WERI-Rb-1 (cell line): ENCODE measurements around the gene GHSR.

Experiments used
- DNase-seq: peaks from one replicate; pipeline ENCODE4 v3.0.0-alpha.2; 2020
- H3K27ac ChIP-seq: fragments of 250-450 bp; sonication (Bioruptor Pico); 2 replicates; pipeline ENCODE4 v1.5.1; 2020; ENCODE audit warnings: mild to moderate bottlenecking, moderate library complexity
- H3K27me3 ChIP-seq: fragments of 250-450 bp; sonication (Bioruptor Pico); 2 replicates; pipeline ENCODE4 v1.5.1; 2021; ENCODE audit warnings: mild to moderate bottlenecking, low read depth, moderate library complexity; ENCODE audit not compliant: insufficient read depth, severe bottlenecking
- H3K36me3 ChIP-seq: fragments of 250-450 bp; sonication (Bioruptor Pico); 2 replicates; pipeline ENCODE4 v1.5.1; 2020; ENCODE audit warnings: mild to moderate bottlenecking, moderate library complexity
- H3K4me3 ChIP-seq: 2 replicates; pipeline ENCODE4 v1.5.1; 2011; ENCODE audit warnings: low read depth, mild to moderate bottlenecking, control low read depth, low read length
- H3K9me3 ChIP-seq: fragments of 250-450 bp; sonication (Bioruptor Pico); 2 replicates; pipeline ENCODE4 v1.5.1; 2021; ENCODE audit warnings: mild to moderate bottlenecking, moderate library complexity; ENCODE audit not compliant: severe bottlenecking
- TF ChIP-seq, protein P1 (sequence below): IDR thresholded peaks from 2 replicates; pipeline ENCODE4 v1.5.1; 2011; ENCODE audit warnings: low read depth, mild to moderate bottlenecking, control low read depth, inconsistent platforms, low read length

The GHSR gene

DNA sequence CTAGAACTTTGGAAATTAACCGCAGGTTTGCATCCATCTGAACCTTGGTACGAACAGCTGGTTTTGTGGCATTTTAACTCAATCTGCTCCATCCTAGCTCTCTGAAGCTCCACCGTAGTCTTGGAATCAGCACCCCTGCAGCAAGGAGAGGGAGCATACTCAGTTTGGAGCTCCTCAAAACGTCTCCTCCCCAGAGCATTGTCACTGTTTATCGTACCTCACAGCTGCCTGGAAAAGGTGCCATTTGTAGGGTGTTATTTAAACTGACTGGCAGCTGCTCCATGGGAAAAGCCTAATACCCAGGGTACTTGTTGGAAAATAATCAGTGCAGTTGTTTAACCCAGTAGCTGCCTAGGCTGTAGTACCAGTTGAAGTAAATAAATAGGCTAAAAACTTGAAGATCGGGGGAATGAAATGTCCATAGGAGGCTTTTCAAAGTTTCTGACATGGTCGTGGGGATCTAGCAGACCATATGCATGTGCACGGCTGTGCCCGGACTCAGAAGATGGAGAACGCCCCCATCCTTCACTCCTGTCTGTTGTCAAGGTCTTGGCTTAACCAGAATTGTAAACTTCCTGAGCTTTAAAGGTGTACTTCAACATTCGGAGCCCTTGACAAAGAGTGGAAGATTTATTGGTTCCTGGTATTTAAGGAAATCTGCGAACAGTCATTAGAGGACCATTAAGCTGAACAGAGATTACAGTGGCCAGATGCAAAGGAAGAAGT lies 43.9 kb downstream of the GHSR start:
- DNase-seq, result no peak
- TF ChIP-seq, protein P1, sequence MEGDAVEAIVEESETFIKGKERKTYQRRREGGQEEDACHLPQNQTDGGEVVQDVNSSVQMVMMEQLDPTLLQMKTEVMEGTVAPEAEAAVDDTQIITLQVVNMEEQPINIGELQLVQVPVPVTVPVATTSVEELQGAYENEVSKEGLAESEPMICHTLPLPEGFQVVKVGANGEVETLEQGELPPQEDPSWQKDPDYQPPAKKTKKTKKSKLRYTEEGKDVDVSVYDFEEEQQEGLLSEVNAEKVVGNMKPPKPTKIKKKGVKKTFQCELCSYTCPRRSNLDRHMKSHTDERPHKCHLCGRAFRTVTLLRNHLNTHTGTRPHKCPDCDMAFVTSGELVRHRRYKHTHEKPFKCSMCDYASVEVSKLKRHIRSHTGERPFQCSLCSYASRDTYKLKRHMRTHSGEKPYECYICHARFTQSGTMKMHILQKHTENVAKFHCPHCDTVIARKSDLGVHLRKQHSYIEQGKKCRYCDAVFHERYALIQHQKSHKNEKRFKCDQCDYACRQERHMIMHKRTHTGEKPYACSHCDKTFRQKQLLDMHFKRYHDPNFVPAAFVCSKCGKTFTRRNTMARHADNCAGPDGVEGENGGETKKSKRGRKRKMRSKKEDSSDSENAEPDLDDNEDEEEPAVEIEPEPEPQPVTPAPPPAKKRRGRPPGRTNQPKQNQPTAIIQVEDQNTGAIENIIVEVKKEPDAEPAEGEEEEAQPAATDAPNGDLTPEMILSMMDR, result no peak
- H3K27me3 ChIP-seq, result no peaks in the 10 kb centered on the region
- H3K9me3 ChIP-seq, result no peaks in the 10 kb centered on the region
- H3K27ac ChIP-seq, result no peak overlapping the region
- H3K4me3 ChIP-seq, result no peak overlapping the region
- H3K36me3 ChIP-seq, result no peaks in the 10 kb centered on the region

DNA sequence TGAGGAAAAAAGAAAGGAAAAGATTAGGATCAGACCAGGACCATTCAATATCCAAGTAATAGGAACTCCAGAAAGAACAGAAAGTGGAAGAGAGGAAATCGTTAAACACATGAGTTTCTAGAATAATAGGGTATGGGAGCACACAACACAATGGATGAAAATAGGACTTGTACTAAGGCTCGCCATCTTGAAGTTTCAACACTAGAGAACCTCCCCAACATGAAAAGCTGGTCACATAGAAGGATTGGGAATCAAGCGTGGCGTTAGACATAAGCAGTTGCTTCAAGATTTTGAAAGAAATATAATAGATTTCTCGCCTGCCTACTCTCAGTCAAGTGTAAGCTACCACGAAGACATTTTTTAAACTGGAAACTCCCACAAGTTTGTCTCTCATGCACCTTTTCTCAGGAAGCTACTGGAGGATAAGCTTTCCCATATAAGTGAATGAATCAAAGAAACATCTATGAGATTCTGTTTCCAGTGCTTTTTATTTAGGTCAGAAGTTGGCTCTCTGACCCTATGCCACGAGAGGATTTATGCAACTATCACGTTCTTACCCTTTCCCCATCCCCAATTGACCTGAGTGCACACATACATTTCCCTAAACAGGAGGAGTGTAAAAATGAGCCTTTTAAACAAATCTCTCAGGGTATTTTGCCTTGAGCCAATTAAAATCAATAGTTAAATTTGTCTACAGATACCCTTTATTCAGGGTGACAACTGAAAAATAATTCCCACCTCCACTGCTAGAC lies 45.2 kb downstream of the GHSR start:
- H3K4me3 ChIP-seq, result no peak overlapping the region
- DNase-seq, result no peak
- no peaks in the 10 kb centered on the region for H3K9me3 ChIP-seq
- TF ChIP-seq, protein P1, result no peak
- H3K36me3 ChIP-seq, result no peaks in the 10 kb centered on the region
- no peaks in the 10 kb centered on the region for H3K27me3 ChIP-seq
- no peak overlapping the region for H3K27ac ChIP-seq

DNA sequence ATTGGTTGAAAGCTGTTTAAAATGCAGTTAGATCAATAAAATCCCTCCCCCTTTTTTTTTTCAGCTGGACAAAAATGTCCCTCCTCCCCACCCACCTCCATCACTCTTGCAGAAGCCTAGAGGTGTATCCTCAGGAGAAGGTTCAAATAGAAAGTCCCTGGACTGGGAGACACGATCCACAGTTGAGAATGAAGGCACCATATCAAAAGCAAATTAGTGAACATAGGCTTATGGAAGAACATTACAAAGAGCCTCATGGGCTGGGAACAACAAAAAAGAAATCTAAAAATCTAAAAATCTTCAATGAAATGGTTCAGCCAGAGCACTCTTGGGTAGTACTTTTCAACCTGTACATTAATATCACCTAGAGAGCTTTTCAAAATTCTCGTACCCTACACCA lies 46.2 kb downstream of the GHSR start:
- H3K27ac ChIP-seq, result no peak overlapping the region
- TF ChIP-seq, protein P1, result no peak
- no peaks in the 10 kb centered on the region for H3K27me3 ChIP-seq
- H3K4me3 ChIP-seq, result no peak overlapping the region
- DNase-seq, result no peak
- H3K36me3 ChIP-seq, result no peaks in the 10 kb centered on the region
- no peaks in the 10 kb centered on the region for H3K9me3 ChIP-seq

DNA sequence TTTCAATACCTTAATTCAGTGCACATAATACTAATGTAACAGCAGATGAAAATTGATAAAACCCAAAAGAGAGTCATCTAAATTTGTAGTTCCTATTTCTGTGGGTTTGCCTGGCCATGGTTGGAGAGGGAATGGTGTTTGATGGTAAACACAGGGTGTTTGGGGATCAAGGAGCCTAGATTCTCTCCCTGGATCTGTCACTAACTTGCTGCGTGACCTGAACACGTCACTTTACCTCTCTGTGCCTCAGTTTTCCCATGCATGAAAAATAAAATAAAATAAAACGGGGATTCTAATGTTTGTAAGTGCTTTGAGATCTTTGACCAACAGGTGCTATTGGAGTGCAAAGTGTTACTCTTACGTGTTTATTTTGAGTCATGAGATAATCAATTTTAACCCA lies 49.8 kb downstream of the GHSR start:
- H3K4me3 ChIP-seq, result no peak overlapping the region
- no peaks in the 10 kb centered on the region for H3K36me3 ChIP-seq
- no peak overlapping the region for H3K27ac ChIP-seq
- H3K9me3 ChIP-seq, result no peaks in the 10 kb centered on the region
- no peak for DNase-seq
- H3K27me3 ChIP-seq, result no peaks in the 10 kb centered on the region
- TF ChIP-seq, protein P1, result no peak

DNA sequence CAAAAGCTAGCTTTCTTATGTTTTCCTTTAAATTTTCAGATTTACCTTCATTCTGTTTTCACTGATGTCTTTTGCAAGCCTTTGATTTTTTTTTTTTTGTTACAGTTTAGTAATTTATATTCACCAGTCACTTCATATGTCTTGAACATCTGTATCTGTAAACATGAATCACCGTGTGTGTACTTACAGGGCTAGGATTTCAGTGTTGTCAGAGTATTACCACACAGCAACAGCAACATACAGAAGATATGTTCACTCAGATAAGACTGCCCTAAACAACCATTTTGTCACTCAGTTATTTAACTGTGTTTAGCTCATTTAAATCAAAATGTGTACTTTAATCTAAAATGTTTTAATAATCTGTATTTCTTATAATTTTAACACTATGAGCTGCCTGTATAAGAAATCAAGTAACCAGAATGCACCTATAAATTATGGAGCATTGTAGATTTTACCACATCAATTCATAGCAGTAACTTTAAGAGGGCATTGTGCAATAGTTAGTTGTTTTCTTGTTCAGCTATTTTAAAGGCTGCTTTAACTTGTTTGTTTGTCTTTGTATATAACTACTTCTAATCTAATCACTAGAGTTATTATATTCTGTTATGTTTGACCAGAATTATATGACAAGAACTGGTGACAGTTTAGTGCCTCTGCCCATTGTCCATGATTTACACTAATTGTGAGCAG lies 50.4 kb downstream of the GHSR start:
- no peaks in the 10 kb centered on the region for H3K27me3 ChIP-seq
- no peak for DNase-seq
- TF ChIP-seq, protein P1, result no peak
- no peaks in the 10 kb centered on the region for H3K9me3 ChIP-seq
- no peak overlapping the region for H3K4me3 ChIP-seq
- H3K27ac ChIP-seq, result no peak overlapping the region
- no peaks in the 10 kb centered on the region for H3K36me3 ChIP-seq
